NCI-H2081 (cell line): ENCODE results near the gene FLVCR2.
"Not testable (repeated sequence)": the region's sequence is repeated elsewhere in the genome, so short reads cannot be mapped to it uniquely, and the experiment has no call there.

ENCODE experiments used
- DNase-seq, 2 experiments: peaks; one replicate each; lab custom pipeline; 2025; lab: John Stamatoyannopoulos, UW

FLVCR2 gene

DNA sequence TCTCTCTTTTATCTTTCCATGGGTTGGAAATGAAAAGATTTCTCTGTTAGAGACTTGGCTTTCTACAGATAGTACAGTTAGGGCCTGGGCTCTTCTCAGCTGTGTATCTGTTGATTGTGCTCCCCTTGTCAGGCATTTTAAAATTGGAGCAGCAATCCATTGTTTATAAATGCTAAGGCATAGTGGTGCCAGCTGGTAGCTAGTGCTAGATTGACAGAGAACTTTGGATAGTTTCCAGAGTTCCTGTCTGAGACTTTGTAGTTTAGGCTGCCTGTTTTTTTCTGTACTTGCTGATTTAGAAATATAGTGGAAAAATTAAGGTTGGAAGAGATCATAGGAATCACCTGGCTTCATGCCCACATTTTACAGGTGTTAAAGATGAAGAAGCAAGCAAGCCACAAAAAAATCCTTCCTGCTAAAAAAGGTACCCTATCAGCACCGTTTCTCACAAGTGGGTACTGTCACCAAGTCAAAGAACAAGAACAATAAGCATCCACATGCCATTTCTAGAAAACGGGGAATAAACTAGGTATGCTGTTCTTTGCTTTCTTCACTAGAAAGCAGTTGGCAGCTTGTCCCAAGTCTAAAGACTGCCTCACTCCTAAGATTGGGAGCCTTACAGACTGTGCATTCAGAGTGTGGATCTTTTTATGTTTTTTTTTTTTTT is 88.8 kb downstream of the FLVCR2 start:
- no peak for DNase-seq

DNA sequence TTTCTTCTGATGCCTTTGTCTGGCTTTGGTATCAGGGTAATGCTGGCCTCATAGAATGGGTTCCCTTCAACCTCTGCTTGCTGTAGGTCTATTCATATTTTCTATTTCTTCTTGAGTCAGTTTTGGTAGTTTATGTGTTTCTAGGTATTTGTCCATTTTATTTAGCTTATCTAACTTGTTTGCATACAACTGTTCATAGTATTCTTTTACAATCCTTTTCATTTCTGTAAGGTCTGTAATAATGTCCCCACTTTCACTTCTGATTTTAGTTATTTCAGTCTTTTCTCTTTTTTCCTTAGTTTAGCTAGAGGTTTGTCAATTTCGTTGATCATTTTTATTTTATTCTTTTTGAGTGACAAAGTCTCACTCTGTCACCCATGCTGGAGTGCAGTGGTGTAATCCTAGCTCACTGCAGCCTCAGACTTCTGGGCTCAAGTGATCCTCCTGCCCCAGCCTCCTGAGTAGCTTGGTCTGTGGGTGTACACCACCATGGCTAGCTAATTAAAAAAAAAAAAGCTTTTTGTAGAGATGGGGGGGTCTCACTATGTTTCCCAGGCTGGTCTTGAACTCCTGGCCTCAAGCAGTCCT is 94.3 kb downstream of the FLVCR2 start:
- DNase-seq, result no peak

DNA sequence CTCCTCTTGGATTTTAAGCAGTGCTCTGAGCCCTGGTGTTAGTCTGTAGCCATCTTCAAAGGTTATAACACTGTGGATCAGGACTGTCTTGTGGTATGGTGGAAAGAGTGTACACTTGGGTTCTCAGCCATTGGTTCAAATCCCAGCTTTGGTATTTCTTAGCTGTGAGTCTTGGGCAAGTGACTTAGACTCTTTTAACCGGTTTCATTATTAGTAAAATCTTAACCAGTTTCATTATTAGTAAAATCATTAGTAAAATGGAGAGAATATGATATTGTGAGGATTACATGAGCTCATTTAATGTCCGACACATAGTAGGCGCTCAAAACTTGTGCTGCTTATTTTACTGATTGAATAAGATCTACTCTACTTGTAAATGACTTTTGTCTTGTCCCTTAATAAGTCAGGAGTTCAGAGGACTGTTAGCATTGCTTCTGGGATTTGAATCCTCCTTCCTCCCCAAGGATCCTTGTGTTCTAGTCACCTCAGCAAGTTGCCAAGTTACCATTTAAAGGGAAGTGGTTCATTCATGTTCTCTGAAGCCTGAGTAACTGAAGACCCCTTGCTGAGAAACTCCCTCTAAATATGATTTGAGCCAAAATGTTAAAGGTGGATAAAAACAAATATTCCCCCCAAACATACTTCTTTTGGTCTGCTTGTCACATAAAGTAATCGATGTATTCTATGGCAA is 95.1 kb downstream of the FLVCR2 start:
- DNase-seq, result no peak

DNA sequence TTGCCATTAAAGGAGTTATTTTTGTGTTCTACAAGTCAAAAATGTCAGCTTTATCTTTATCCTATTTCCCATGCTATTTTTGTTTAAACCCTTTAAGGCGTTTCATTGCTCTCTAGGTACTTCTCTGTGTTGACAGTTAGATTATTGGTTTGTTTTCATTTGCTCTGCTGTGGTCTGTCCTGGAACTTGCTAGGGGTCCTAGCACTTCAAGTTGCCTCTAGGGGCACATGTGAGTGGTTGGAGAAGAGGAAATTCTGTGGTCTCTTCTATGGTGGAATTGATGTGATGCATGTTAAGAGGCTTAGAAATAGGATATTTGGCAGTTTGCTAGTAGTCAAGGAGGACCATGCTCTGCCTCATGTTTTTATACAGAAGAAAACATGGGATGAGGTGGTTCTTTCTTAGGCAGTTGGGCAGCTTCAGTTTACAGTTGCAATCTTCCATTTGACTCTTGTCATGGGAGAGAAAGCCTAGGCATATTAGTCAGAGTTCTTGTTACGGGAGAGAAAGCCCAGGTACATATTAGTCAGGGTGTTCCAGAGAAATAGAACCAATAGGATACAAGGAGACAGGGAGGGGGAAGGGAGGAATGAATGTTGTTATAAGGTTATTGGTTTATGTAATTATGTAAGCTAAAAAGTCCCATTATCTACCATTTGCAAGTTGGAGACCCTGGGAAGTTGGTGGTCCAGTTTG is 97.0 kb downstream of the FLVCR2 start:
- no peak for DNase-seq

DNA sequence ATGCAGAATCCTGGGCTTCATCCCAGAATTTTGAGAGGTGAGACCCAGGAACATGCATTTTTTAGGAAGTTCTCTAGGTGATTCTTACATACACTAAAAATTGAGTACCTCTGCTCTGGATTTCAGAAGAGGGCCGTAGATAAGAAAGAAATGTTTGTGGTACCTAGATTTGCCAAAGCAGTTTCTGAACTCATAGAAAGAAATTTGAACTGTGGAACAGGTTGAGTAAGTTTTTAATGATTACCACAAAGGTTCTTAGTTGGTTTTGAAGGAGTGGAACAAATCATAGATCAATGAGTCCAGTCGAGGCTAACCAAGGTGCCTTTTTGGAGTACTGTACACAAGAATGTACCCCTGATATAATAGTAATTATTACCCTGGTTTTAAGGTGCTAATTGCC is 107.5 kb downstream of the FLVCR2 start:
- DNase-seq, result no peak

DNA sequence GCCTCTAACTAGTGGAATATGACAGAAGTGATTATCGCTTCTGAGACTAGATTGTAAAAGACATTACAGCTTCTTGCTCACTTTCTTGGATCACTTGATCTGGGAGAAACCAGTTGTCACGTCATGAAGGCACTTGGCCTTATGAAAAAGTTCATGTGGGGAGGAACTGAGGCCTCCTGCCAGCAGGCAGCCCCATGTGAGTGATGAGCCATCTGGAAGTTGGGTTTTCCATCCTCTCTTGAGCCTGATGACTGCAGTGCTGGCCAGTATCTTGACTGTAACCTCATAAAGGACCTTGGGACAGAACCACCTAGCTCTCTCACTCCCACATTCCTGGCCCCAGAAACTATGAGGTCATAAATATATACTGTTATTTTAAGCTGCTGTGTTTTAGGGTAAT is 110.6 kb downstream of the FLVCR2 start:
- no peak for DNase-seq

DNA sequence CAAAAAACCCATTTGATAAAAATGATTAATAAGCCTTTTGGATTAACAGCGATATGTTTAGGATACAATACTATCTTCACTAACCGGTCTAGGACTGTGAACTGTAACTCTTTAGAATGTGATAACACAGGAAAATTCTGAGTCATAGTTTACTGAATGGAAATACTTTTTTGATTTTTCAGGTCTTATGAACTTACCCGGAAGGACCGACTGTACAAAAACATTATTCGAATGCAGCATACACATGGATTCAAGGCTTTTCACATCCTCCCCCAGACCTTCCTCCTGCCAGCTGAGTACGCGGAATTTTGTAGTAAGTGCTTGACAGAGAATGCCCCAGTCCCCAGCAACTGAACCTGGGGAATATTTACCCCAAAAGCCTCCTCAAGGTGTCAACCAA is 111.6 kb downstream of the FLVCR2 start:
- DNase-seq, result no peak

DNA sequence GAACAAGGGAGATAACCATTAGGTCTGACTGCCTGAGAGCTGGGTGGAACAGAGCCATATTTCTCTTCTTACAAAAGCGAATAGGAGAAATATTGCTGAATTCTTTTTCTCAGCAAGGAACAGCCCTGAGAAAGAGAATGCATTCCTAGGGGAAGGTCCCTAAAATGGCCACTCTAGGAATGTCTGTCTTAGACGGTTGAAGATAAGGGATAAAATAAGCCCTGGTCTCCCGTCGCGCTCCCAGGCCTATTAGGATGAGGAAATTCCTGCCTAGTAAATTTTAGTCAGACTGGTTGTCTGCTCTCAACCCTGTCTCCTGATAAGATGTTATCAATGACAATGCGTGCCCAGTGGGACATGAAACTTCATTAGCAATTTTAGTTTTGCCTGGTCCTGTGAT is 116.6 kb downstream of the FLVCR2 start:
- DNase-seq, result not testable (repeated sequence)

DNA sequence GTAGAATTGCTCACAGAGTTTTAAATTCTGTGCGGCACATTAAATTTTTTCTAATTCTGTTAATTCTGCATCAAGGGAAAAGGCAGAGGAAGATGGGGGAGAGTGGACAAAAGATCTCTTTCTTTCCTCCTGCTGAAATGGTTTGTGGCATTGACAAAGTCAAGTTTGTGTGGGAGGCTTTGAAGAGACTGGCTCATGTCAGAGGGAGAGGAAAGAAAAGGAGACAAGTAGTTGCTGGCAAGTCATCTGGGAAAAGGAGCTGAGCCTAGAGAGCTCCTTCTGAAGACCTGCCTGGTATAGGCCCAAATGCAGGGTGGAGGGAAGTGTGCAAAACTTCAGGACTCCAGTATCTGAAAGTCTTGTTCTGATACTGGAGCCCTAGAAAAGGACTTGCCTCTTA is 119.0 kb downstream of the FLVCR2 start:
- no peak for DNase-seq
